ENCODE results near the gene ZRSR2. TPM values are rescaled to one million over a fixed set of nuclear protein-coding genes. Genes with fewer than 3 reads are reported as not detected.

Gene ZRSR2
- total and polyA plus RNA-seq, 2 of the 8 experiments (the other 6 are each of a cell fraction or from before 2014, with no cell fraction given), result 3.9 to 6.9 TPM

DNA sequence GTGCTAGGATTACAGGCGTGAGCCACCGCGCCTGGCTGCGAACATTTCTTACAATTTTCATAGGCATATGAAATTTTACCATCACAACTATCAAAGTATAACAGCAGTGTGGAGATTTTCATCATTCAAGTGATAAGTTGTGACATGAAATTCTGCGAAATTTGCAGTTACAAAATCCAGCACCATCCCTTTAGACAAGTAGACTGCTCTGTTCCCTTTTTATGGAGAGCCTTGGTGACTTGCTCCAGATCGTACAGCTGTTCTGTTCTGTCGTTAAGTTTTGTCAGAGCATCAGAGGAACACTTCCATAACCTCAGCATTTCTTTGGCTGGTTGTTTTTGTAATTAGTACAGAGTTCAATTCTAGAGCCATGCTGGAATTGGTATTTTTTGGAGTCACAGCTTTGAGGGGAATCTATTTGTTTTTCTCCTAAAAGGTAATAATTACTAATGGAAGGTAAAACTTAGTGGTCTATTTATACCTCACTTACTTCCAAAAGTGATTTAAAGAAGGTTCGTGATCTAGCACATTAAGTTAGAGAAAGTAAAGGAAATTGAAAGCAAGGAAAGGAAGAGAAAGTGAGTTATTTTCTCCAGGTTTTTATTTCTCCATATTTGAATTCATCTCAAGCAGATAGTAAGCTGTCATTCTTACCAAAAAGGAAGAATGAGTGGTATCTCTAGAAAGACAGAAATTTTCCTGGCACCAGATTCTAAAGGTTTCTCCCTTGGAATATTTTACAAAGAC lies 22.1 kb downstream of the ZRSR2 start (continued):
- TF ChIP-seq, protein P1, sequence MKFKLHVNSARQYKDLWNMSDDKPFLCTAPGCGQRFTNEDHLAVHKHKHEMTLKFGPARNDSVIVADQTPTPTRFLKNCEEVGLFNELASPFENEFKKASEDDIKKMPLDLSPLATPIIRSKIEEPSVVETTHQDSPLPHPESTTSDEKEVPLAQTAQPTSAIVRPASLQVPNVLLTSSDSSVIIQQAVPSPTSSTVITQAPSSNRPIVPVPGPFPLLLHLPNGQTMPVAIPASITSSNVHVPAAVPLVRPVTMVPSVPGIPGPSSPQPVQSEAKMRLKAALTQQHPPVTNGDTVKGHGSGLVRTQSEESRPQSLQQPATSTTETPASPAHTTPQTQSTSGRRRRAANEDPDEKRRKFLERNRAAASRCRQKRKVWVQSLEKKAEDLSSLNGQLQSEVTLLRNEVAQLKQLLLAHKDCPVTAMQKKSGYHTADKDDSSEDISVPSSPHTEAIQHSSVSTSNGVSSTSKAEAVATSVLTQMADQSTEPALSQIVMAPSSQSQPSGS (IDR thresholded peaks at IDR 0.05; ENCODE audit: low read length), result no peak
- TF ChIP-seq TEAD4 (IDR thresholded peaks at IDR 0.05; ENCODE audit: low read depth, low read length), result no peak
- no peak for TF ChIP-seq GTF2F1 (IDR thresholded peaks at IDR 0.05; ENCODE audit: borderline replicate concordance, low read depth, low read length)
- TF ChIP-seq YY1 (IDR thresholded peaks at IDR 0.05; ENCODE audit: low read depth, low read length), result no peak
- TF ChIP-seq CEBPB (IDR thresholded peaks at IDR 0.05; ENCODE audit: low read depth, low read length), result no peak

All from H1 (cell line).